DOHH2 (cell line): ENCODE data around the gene IL10RB.

ENCODE experiments used
- H3F3A ChIP-seq: fragments of 200-600 bp; sonication (generic), shearing (Covaris generic); 2 replicates; pipeline ENCODE4 v1.6.0; 2016; ENCODE audit warnings: antibody characterized with exemption, mild to moderate bottlenecking; ENCODE audit not compliant: control insufficient read depth, insufficient read depth
- H3K27ac ChIP-seq: fragments of 200-600 bp; sonication (generic); 2 replicates; pipeline ENCODE4 v1.5.1; 2014; ENCODE audit warnings: low read depth, mild to moderate bottlenecking, low read length, moderate library complexity
- H3K27me3 ChIP-seq: fragments of 200-600 bp; sonication (generic); 2 replicates; pipeline ENCODE4 v1.6.1; 2014; ENCODE audit warnings: mild to moderate bottlenecking, low read length, mixed read lengths; ENCODE audit not compliant: control insufficient read depth
- H3K36me3 ChIP-seq: fragments of 200-600 bp; sonication (generic); 2 replicates; pipeline ENCODE4 v1.6.1; 2014; ENCODE audit warnings: mild to moderate bottlenecking, low read length, moderate library complexity, mixed read lengths; ENCODE audit not compliant: control insufficient read depth
- H3K4me1 ChIP-seq: fragments of 200-600 bp; sonication (generic); 2 replicates; pipeline ENCODE4 v1.6.1; 2014; ENCODE audit warnings: mild to moderate bottlenecking, low read length, mixed read lengths; ENCODE audit not compliant: control insufficient read depth
- H3K4me2 ChIP-seq: fragments of 200-600 bp; sonication (generic); 2 replicates; pipeline ENCODE4 v1.6.0; 2014; ENCODE audit warnings: mild to moderate bottlenecking, low read length, moderate library complexity
- H3K4me3 ChIP-seq: fragments of 200-600 bp; sonication (generic); 2 replicates; pipeline ENCODE4 v1.5.1; 2014; ENCODE audit warnings: mild to moderate bottlenecking, low read length, mixed read lengths
- H3K79me2 ChIP-seq: fragments of 200-600 bp; sonication (generic); 2 replicates; pipeline ENCODE4 v1.6.1; 2014; ENCODE audit warnings: mild to moderate bottlenecking, low read length, mixed read lengths; ENCODE audit not compliant: control insufficient read depth
- H3K9me2 ChIP-seq: fragments of 200-600 bp; sonication (generic); replicated peaks from 2 replicates; pipeline ENCODE4 v1.6.1; 2014; ENCODE audit warnings: mild to moderate bottlenecking, low read length, mixed read lengths; ENCODE audit not compliant: control insufficient read depth
- H3K9me3 ChIP-seq: fragments of 200-600 bp; sonication (generic); 2 replicates; pipeline ENCODE4 v1.6.1; 2014; ENCODE audit warnings: antibody characterized with exemption, low read length, mixed read lengths; ENCODE audit not compliant: control insufficient read depth, insufficient read depth
- H4K20me1 ChIP-seq: fragments of 200-600 bp; sonication (generic); 2 replicates; pipeline ENCODE4 v1.6.0; 2014; ENCODE audit warnings: low read depth, mild to moderate bottlenecking, antibody characterized with exemption, low read length, moderate library complexity; ENCODE audit not compliant: control insufficient read depth, insufficient read depth
- EZH2phosphoT487 ChIP-seq: fragments of 200-600 bp; sonication (generic); IDR thresholded peaks from 2 replicates; pipeline ENCODE4 v1.6.1; 2017; ENCODE audit warnings: borderline replicate concordance, mild to moderate bottlenecking, antibody characterized with exemption, low read length, moderate library complexity, mixed read lengths
- TF ChIP-seq, protein P1 (sequence below): fragments of 200-600 bp; sonication (generic); IDR thresholded peaks from one replicate; pipeline ENCODE4 v1.5.1; 2014; ENCODE audit warnings: antibody characterized with exemption, mild to moderate bottlenecking, low read depth, low read length; ENCODE audit not compliant: poor library complexity, severe bottlenecking

IL10RB gene

DNA sequence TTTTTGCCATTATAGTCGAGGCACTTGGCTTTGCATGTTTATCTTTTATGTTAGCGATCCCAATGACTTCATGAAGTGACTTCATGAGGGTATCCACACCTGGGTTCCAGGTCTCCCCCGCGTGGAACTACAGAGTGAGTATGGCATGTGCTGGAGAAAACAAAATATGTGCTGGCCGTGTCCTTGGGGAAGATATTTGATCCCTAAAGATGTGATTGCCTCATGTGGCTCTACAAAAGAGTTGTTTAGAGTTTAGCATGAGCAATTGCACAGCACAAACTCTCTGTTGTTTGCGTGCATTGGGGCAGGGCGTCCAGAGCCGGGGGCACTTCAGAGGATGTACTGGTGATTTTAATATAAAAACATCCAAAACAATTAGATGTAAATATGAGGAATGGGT lies 4.8 kb downstream of the IL10RB start:
- no peaks in the 10 kb centered on the region for H3K9me3 ChIP-seq

DNA sequence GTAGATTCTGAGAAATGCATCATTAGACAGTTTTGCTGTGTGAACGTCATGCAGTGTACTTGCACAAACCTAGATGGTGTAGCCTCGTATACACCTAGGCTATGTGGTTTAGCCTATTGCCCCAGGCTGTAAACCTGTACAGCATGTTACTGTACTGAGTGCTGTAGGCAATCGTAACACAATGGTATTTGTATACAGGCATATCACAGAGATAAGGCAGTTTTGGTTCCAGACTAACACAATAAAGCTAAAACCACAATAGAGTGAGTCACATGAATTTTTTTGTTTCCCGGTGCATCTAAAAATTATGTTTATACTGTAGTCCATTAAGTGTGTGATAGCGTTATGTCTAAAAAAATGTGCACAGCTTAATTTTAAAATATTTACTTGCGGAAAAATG lies 6.9 kb downstream of the IL10RB start:
- Histone ChIP-seq H3K9me3 (peaks cover under 1% of the 10 kb centered on the region; the same call in 1 of the 2 replicates), H3K36me3 (peaks cover 70% of the 10 kb centered on the region), H4K20me1 (no peaks in the 10 kb centered on the region), H3K9me2 (no peaks in the 10 kb centered on the region), H3K4me3 (no peak overlapping the region), H3K79me2 (peaks cover 17% of the 10 kb centered on the region), H3K4me1 (peaks cover 19% of the 10 kb centered on the region), H3K27me3 (no peaks in the 10 kb centered on the region), H3K27ac (no peak overlapping the region), H3K4me2 (no peak overlapping the region), H3F3A (peaks cover 7% of the 10 kb centered on the region)
- TF ChIP-seq EZH2phosphoT487, result no peak
- TF ChIP-seq, protein P1, sequence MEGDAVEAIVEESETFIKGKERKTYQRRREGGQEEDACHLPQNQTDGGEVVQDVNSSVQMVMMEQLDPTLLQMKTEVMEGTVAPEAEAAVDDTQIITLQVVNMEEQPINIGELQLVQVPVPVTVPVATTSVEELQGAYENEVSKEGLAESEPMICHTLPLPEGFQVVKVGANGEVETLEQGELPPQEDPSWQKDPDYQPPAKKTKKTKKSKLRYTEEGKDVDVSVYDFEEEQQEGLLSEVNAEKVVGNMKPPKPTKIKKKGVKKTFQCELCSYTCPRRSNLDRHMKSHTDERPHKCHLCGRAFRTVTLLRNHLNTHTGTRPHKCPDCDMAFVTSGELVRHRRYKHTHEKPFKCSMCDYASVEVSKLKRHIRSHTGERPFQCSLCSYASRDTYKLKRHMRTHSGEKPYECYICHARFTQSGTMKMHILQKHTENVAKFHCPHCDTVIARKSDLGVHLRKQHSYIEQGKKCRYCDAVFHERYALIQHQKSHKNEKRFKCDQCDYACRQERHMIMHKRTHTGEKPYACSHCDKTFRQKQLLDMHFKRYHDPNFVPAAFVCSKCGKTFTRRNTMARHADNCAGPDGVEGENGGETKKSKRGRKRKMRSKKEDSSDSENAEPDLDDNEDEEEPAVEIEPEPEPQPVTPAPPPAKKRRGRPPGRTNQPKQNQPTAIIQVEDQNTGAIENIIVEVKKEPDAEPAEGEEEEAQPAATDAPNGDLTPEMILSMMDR, result no peak

More for the DNA sequence above, 4.8 kb downstream of the IL10RB start:
- H3K36me3 ChIP-seq, result peaks cover 64% of the 10 kb centered on the region
- H3K4me1 ChIP-seq, result peaks cover 34% of the 10 kb centered on the region
- no peak overlapping the region for H3K4me2 ChIP-seq
- H3K27ac ChIP-seq, result no peak overlapping the region
- no peak overlapping the region for H3K4me3 ChIP-seq
- TF ChIP-seq, protein P1, result no peak
- TF ChIP-seq EZH2phosphoT487, result no peak
- H4K20me1 ChIP-seq, result no peaks in the 10 kb centered on the region
- H3K27me3 ChIP-seq, result no peaks in the 10 kb centered on the region
- peaks cover 36% of the 10 kb centered on the region for H3K79me2 ChIP-seq
- peaks cover 10% of the 10 kb centered on the region for H3F3A ChIP-seq
- H3K9me2 ChIP-seq, result no peaks in the 10 kb centered on the region

DNA sequence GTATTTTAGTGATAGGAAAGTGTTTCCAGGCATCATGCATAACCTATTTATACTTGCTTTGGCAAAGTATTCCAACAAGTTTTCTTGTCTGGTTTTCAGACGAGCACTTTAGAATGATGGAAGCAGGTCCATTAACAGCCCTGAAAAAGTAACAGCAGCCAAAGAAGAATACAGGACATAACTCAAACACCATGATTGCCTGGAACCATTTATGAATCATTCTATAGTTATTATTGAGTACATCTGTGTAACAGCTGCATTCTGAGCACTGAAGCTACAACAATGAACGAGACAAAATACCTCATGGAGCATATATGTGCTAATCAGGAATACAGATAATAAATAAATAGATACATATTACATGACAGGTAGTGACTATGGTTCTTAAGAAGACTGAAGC lies 12.6 kb downstream of the IL10RB start:
- no peaks in the 10 kb centered on the region for H4K20me1 ChIP-seq
- TF ChIP-seq, protein P1, result no peak
- TF ChIP-seq EZH2phosphoT487, result no peak
- H3K27ac ChIP-seq, result no peak overlapping the region
- no peaks in the 10 kb centered on the region; the same call in 1 of the 2 replicates for H3F3A ChIP-seq
- no peaks in the 10 kb centered on the region for H3K79me2 ChIP-seq
- no peaks in the 10 kb centered on the region for H3K4me1 ChIP-seq
- no peaks in the 10 kb centered on the region for H3K9me2 ChIP-seq
- H3K36me3 ChIP-seq, result peaks cover 75% of the 10 kb centered on the region
- peaks cover 18% of the 10 kb centered on the region; the same call in 1 of the 2 replicates for H3K9me3 ChIP-seq
- no peak overlapping the region for H3K4me2 ChIP-seq
- H3K27me3 ChIP-seq, result no peaks in the 10 kb centered on the region
- H3K4me3 ChIP-seq, result no peak overlapping the region
